Trophoblast cell (in vitro differentiated cells and primary cell): ENCODE data around the gene SVBP.

ENCODE experiments used
- DNase-seq, 2 donors: peaks; one replicate each; pipeline ENCODE4 v3.0.0-alpha.2; 2016
- H2AFZ ChIP-seq: 2 replicates; pipeline ENCODE4 v1.6.1; 2013; ENCODE audit warnings: low read length, moderate library complexity, mild to moderate bottlenecking; ENCODE audit not compliant: insufficient read depth, poor library complexity
- H2AK5ac ChIP-seq: 2 replicates; pipeline ENCODE4 v1.6.1; 2013; ENCODE audit warnings: mild to moderate bottlenecking, low read length
- H2BK120ac ChIP-seq: 2 replicates; pipeline ENCODE4 v1.6.1; 2013; ENCODE audit warnings: low read length, mild to moderate bottlenecking, moderate library complexity; ENCODE audit not compliant: insufficient read depth, poor library complexity
- H2BK12ac ChIP-seq: 2 replicates; pipeline ENCODE4 v1.6.1; 2013; ENCODE audit warnings: mild to moderate bottlenecking, low read length, moderate library complexity
- H2BK5ac ChIP-seq: 2 replicates; pipeline ENCODE4 v1.6.1; 2013; ENCODE audit warnings: low read length, low read depth, moderate library complexity, mild to moderate bottlenecking; ENCODE audit not compliant: poor library complexity
- H3K14ac ChIP-seq: 2 replicates; pipeline ENCODE4 v1.6.1; 2013; ENCODE audit warnings: mild to moderate bottlenecking, low read length
- H3K18ac ChIP-seq: 2 replicates; pipeline ENCODE4 v1.6.1; 2013; ENCODE audit warnings: mild to moderate bottlenecking, low read length
- H3K23ac ChIP-seq: 2 replicates; pipeline ENCODE4 v1.6.1; 2013; ENCODE audit warnings: low read length
- H3K27ac ChIP-seq: 2 replicates; pipeline ENCODE4 v1.5.1; 2013; ENCODE audit warnings: low read depth, mild to moderate bottlenecking, inconsistent platforms, low read length, moderate library complexity
- H3K27me3 ChIP-seq: 2 replicates; pipeline ENCODE4 v1.6.1; 2013; ENCODE audit warnings: inconsistent platforms, mild to moderate bottlenecking, low read length, moderate library complexity; ENCODE audit not compliant: insufficient read depth
- H3K36me3 ChIP-seq, 2 experiments: 1 replicate in 1 of 2; 2 replicates in 1 of 2; pipeline ENCODE4 v1.6.1; 2013; ENCODE audit warnings: low read length in 2 of 2, mild to moderate bottlenecking in 2 of 2, moderate library complexity in 1 of 2; ENCODE audit not compliant: insufficient read depth in 2 of 2, control insufficient read depth in 1 of 2
- H3K4ac ChIP-seq: 2 replicates; pipeline ENCODE4 v1.6.1; 2013; ENCODE audit warnings: low read depth, mild to moderate bottlenecking, low read length, moderate library complexity
- H3K4me1 ChIP-seq, 2 experiments: 1 replicate in 1 of 2; 2 replicates in 1 of 2; pipeline ENCODE4 v1.6.1; 2013; ENCODE audit warnings: low read length in 2 of 2, mild to moderate bottlenecking in 2 of 2, moderate library complexity in 1 of 2; ENCODE audit not compliant: insufficient read depth in 2 of 2, control insufficient read depth in 1 of 2
- H3K4me2 ChIP-seq: 2 replicates; pipeline ENCODE4 v1.6.1; 2013; ENCODE audit warnings: inconsistent platforms, mild to moderate bottlenecking, low read length, moderate library complexity
- H3K4me3 ChIP-seq: 2 replicates; pipeline ENCODE4 v1.5.1; 2013; ENCODE audit warnings: mild to moderate bottlenecking, low read depth, low read length, inconsistent platforms
- H3K79me1 ChIP-seq: one replicate; pipeline ENCODE4 v1.6.1; 2013; ENCODE audit warnings: low read length
- H3K79me2 ChIP-seq: 2 replicates; pipeline ENCODE4 v1.6.1; 2013; ENCODE audit warnings: low read length, mild to moderate bottlenecking; ENCODE audit not compliant: control insufficient read depth, insufficient read depth, poor library complexity
- H3K9ac ChIP-seq: 2 replicates; pipeline ENCODE4 v1.6.1; 2013; ENCODE audit warnings: mild to moderate bottlenecking, low read length
- H3K9me3 ChIP-seq: 2 replicates; pipeline ENCODE4 v1.6.1; 2013; ENCODE audit warnings: low read depth, mild to moderate bottlenecking, control low read depth, inconsistent platforms, low read length; ENCODE audit not compliant: insufficient read depth
- H4K12ac ChIP-seq: 2 replicates; pipeline ENCODE4 v1.6.1; 2013; ENCODE audit warnings: low read depth, mild to moderate bottlenecking, low read length, moderate library complexity
- H4K8ac ChIP-seq: 2 replicates; pipeline ENCODE4 v1.6.1; 2013; ENCODE audit warnings: low read depth, mild to moderate bottlenecking, low read length, moderate library complexity
- H4K91ac ChIP-seq: one replicate; pipeline ENCODE4 v1.6.1; 2013; ENCODE audit warnings: low read depth, mild to moderate bottlenecking, low read length, moderate library complexity
- WGBS: extraction: QIAGEN DNeasy Blood & Tissue Kit; methylation state at CpG from one replicate; pipeline ENCODE4 v1.1.7; 2013; ENCODE audit warnings: missing lambda C conversion rate; ENCODE audit not compliant: insufficient read length, insufficient coverage; ENCODE audit errors: extremely low coverage; 5-methylcytosine and 5-hydroxymethylcytosine counted together

The SVBP gene

DNA sequence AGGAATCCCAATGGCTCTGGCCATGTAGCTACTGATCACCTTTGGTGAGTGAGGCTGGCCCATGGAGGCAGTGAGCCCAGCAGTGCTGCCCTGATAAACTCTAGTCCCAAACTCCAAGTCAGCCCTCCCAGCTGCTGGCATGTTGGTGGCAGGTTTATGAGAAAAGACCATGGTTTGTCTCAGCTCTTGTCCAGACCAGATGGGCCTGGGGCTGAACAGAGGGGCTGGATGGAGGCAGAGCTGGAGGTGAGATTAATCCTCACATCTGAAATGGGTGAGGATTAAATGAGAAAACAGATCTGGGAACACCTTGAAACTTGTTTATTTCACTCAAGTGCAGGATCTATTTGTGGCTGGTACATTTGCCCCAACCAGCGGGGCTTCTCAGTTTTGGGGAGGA lies 29.2 kb downstream of the SVBP start:
- Histone ChIP-seq H4K8ac (no peak overlapping the region), H3K79me2 (no peaks in the 10 kb centered on the region), H3K9me3 (peaks cover 2% of the 10 kb centered on the region), H4K91ac (no peak overlapping the region), H3K36me3 (no peaks in the 10 kb centered on the region), H2BK120ac (no peak overlapping the region), H4K12ac (no peak overlapping the region), H2BK12ac (no peak overlapping the region), H3K9ac (no peak overlapping the region), H3K14ac (no peak overlapping the region), H3K18ac (no peak overlapping the region), H3K4me1 (no peaks in the 10 kb centered on the region), H3K4me3 (no peak overlapping the region), H3K23ac (no peak overlapping the region), H2BK5ac (no peak overlapping the region), H2AK5ac (no peak overlapping the region), H3K27ac (no peak overlapping the region), H3K4ac (no peak overlapping the region), H3K4me2 (no peak overlapping the region), H3K27me3 (no peaks in the 10 kb centered on the region), H2AFZ (no peak overlapping the region), H3K79me1 (no peaks in the 10 kb centered on the region)
- no CpG with 5 or more reads among the region's 1 CpG for WGBS
- no peak for DNase-seq

DNA sequence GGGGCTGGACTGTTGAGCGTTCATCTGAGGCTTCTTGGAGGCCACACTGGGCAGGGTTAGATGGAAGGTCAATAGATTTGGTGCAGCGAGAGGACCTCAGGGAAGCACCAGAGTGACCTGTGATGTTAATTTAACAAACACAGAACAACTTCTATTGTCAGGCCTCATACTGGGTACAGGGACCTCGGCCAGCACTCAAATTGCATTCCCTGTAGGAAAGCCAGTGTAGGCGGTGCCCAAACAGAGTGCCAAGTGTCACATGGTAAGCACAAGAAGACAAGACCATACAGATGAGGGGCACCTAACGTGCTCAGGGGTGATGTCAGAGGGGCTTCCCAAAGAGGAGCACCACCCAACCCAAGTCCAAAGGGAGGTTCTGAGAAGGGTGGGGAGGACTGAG lies 31.1 kb downstream of the SVBP start:
- Histone ChIP-seq H2AFZ (no peak overlapping the region), H4K8ac (no peak overlapping the region), H3K14ac (no peak overlapping the region), H3K23ac (no peak overlapping the region), H2BK120ac (no peak overlapping the region), H3K27me3 (no peaks in the 10 kb centered on the region), H3K4me2 (no peak overlapping the region), H2BK12ac (no peak overlapping the region), H3K4ac (no peak overlapping the region), H2AK5ac (no peak overlapping the region), H4K91ac (no peak overlapping the region), H4K12ac (no peak overlapping the region), H3K79me1 (no peaks in the 10 kb centered on the region), H3K79me2 (no peaks in the 10 kb centered on the region), H3K36me3 (peaks cover 2 to 6% of the 10 kb centered on the region in 2 experiments), H2BK5ac (no peak overlapping the region), H3K27ac (no peak overlapping the region), H3K4me1 (no peaks in the 10 kb centered on the region), H3K9me3 (peaks cover 2% of the 10 kb centered on the region), H3K4me3 (no peak overlapping the region), H3K18ac (no peak overlapping the region), H3K9ac (no peak overlapping the region)
- no CpG with 5 or more reads among the region's 5 CpGs for WGBS
- DNase-seq, result no peak

DNA sequence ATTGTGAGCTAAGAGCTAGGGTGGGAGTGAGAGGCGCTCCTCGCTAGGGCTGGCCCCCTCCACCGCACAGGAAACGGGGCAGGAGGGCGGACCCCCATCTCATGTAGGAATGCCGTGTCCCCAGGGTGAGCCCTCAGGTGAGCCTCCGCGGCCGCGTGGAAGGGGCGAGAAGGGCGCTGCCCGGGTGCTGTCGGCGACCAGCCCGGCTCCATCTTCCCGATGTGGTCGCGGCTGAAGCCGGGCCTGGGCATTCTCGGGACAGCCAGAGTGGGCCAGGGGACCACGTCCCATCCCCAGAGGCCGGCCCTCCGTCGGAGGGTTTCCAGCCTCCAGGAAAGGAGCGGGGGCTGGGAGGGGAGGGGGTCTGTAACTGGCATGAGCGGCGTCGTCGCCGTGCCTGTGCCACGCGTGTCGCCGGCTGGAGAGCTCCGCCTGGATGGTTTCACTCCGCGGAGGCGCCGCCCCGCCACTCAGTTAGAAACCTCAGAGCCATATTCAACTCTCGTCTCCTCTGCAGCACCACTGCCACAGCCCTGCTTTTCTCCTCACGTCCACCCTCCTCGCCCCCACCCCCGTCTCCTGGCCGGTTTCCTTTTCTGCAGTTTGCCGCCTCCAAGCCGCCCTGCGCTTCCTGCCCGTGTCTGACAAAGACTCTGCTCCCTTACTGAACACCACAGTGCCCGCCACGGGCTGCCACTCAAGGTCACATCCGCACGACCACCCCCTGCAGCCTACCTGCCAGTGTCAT lies 32.1 kb downstream of the SVBP start, which contains the start of gene TMEM269:
Gene TMEM269 (plus strand): TSS at position 46 of the 748 bp plus-strand sequence. CDS start 4,903 bp downstream, outside the sequence.
- Histone ChIP-seq H4K12ac (no peak within 1 kb of the TSS), H3K4me2 (no peak within 1 kb of the TSS), H3K9ac (no peak within 1 kb of the TSS), H2AK5ac (no peak within 1 kb of the TSS), H3K4me1 (no peaks in the 10 kb centered on the region), H3K9me3 (peaks cover 2% of the 10 kb centered on the region), H3K4ac (no peak within 1 kb of the TSS), H3K27me3 (no peaks in the 10 kb centered on the region), H3K18ac (no peak within 1 kb of the TSS), H2AFZ (no peak within 1 kb of the TSS), H4K91ac (no peak within 1 kb of the TSS), H3K79me2 (no peaks in the 10 kb centered on the region), H3K4me3 (peak within 1 kb of the TSS; percentile 24), H3K14ac (no peak within 1 kb of the TSS), H3K27ac (no peak within 1 kb of the TSS), H3K23ac (no peak within 1 kb of the TSS), H3K36me3 (peaks cover 4 to 9% of the 10 kb centered on the region in 2 experiments), H2BK12ac (no peak within 1 kb of the TSS), H3K79me1 (no peaks in the 10 kb centered on the region), H4K8ac (no peak within 1 kb of the TSS), H2BK5ac (no peak within 1 kb of the TSS), H2BK120ac (no peak within 1 kb of the TSS)
- no peak for DNase-seq
- no CpG with 5 or more reads among the region's 54 CpGs for WGBS

DNA sequence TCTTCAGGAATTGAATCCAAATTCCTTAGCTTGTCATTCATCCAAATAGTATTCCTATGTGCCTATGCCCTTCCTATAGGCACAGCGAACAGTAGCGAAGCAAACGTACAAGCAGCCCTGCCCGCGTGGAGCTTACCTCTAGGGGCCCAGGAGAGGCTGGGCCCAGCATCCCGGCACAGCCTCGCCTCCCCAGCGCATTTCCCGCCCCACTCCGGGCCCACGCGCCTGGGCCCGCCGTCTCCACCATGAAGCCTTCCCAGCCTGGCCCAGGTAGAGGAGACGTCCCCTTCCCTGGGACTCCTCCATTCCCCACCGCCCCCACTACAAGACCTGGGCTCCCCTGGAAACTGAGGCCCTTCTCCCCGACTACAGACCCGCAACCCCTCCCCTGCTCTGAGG lies 32.7 kb downstream of the SVBP start:
- Histone ChIP-seq H3K4me2 (no peak overlapping the region), H2BK12ac (no peak overlapping the region), H4K8ac (no peak overlapping the region), H3K9ac (no peak overlapping the region), H3K4me1 (no peaks in the 10 kb centered on the region), H3K4ac (no peak overlapping the region), H3K18ac (no peak overlapping the region), H3K23ac (no peak overlapping the region), H3K27ac (no peak overlapping the region), H2AFZ (no peak overlapping the region), H3K27me3 (no peaks in the 10 kb centered on the region), H4K91ac (no peak overlapping the region), H3K9me3 (peaks cover 2% of the 10 kb centered on the region), H3K36me3 (peaks cover 4 to 9% of the 10 kb centered on the region in 2 experiments), H3K79me1 (no peaks in the 10 kb centered on the region), H2BK120ac (no peak overlapping the region), H3K79me2 (no peaks in the 10 kb centered on the region), H4K12ac (no peak overlapping the region), H3K14ac (no peak overlapping the region), H2BK5ac (no peak overlapping the region), H2AK5ac (no peak overlapping the region), H3K4me3 (no peak overlapping the region)
- WGBS, result no CpG with 5 or more reads among the region's 18 CpGs
- DNase-seq, result no peak
